Activated naive CD4-positive, alpha-beta T cell treated with anti-CD3 and anti-CD28 coated beads, Interleukin-2, amount 50 U/mL, for 24 hours (primary cell): Measurements from ENCODE around the gene NGDN.
"Not testable (repeated sequence)": the region's sequence is repeated elsewhere in the genome, so short reads cannot be mapped to it uniquely, and the experiment has no call there.

Experiments used
- H3K27ac Mint-ChIP-seq: one replicate; pipeline ENCODE4 v1.8.0; 2021; ENCODE audit warnings: mild to moderate bottlenecking, mixed read lengths
- H3K27me3 Mint-ChIP-seq: one replicate; pipeline ENCODE4 v1.8.0; 2021; ENCODE audit warnings: mixed read lengths
- H3K36me3 Mint-ChIP-seq: one replicate; pipeline ENCODE4 v1.8.0; 2021; ENCODE audit warnings: mixed read lengths
- H3K4me1 Mint-ChIP-seq: one replicate; pipeline ENCODE4 v1.8.0; 2021; ENCODE audit warnings: mixed read lengths
- H3K4me3 Mint-ChIP-seq: one replicate; pipeline ENCODE4 v1.8.0; 2021; ENCODE audit warnings: mild to moderate bottlenecking, mixed read lengths
- H3K9me3 Mint-ChIP-seq: one replicate; pipeline ENCODE4 v1.8.0; 2021; ENCODE audit warnings: mixed read lengths

The NGDN gene

DNA sequence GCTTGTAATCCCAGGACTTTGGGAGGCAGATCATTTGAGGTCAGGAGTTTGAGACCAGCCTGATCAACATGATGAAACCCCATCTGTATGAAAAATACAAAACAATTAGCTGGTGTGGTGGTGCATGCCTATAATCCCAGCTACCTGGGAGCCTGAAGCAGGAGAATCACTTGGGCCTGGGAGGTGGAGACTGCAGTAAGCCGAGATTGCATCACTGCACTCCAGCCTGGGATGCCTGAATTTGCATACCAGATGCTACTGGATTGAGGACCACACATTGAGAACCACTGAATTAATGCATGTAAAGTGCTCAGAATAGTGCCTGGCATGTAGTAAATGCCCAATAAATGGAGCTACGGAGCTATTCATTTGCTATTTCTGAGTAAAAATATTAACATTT is 19.1 kb upstream of the NGDN start:
- no peak overlapping the region for H3K4me3 Mint-ChIP-seq
- H3K36me3 Mint-ChIP-seq, result no peaks in the 10 kb centered on the region
- H3K27ac Mint-ChIP-seq, result no peak overlapping the region
- peaks cover 10% of the 10 kb centered on the region for H3K27me3 Mint-ChIP-seq
- no peaks in the 10 kb centered on the region for H3K9me3 Mint-ChIP-seq
- no peaks in the 10 kb centered on the region for H3K4me1 Mint-ChIP-seq

DNA sequence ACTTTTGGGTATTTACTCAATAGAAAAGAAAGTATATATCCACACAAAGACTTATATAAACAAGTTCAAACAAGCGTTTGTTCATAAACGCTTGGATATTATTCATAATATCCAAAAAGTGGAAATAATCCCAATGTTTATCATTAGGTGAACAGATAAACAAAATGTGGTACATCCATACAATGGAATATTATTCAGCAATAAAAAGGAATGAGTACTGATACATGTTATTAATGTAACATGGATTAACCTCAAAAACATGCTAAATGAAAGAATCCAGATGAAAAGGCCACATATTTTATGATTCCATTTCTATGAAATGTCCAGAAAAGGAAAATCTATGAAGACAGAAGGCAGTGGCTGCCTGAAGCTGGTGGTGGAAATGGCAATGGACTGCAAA is 17.3 kb upstream of the NGDN start:
- Mint-ChIP-seq H3K27ac (no peak overlapping the region), H3K36me3 (no peaks in the 10 kb centered on the region), H3K4me3 (no peak overlapping the region), H3K9me3 (no peaks in the 10 kb centered on the region), H3K4me1 (no peaks in the 10 kb centered on the region), H3K27me3 (peaks cover 17% of the 10 kb centered on the region)

DNA sequence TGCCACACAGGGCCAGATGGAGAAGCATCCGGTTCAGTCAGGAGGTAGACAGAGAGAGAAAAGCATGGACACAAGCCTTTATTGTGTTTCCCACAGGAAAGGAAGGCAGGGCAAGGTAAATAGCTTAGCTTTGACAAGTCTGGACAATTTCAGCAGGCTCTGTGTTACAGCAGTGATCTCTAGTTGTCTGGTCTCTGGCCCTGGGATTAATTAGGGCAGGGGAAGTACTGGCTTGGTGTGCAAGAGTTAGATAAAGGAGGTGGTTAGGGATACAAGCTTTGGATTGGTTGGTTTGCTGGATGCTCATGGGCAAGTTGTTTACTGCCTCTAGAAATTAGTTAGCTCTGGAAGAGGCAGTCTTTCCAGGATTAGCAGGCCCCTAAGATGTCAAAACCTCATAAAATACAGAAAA is 15.1 kb upstream of the NGDN start:
- no peaks in the 10 kb centered on the region for H3K4me1 Mint-ChIP-seq
- no peaks in the 10 kb centered on the region for H3K36me3 Mint-ChIP-seq
- H3K27me3 Mint-ChIP-seq, result peaks cover 19% of the 10 kb centered on the region
- no peaks in the 10 kb centered on the region for H3K9me3 Mint-ChIP-seq
- no peak overlapping the region for H3K27ac Mint-ChIP-seq
- no peak overlapping the region for H3K4me3 Mint-ChIP-seq

DNA sequence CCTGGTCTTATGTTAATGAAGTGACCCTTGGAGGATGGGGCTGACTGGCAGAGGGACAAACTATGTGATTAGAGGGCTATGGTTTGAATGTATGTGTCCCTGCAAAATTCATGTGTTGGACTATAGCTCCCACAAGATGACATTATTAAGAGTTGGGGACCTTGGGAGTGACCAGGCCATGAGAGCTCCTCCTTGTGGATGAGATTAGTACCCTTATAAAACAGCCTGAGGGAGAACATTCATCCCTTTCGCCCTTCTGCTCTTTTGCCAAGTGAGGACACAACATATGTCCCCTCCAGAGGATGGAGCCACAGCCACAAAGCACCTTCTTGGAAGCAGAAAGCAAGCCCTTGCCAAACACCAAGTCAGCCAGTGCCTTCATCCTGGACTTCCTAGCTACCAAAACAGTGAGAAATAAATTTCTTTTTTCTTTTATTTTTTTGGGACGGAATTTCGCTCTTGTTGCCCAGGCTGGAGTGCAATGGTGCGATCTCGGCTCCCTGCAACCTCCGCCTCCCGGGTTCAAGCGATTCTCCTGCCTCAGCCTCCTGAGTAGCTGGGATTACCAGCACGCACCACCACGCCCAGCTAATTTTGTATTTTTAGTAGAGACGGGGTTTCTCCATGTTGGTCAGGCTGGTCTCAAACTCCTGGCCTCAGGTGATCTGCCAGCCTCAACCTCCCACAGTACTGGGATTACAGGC is 12.5 kb upstream of the NGDN start:
- H3K9me3 Mint-ChIP-seq, H3K27ac Mint-ChIP-seq, H3K4me1 Mint-ChIP-seq, H3K4me3 Mint-ChIP-seq, H3K36me3 Mint-ChIP-seq: not testable (repeated sequence)
- peaks cover 23% of the 10 kb centered on the region for H3K27me3 Mint-ChIP-seq

DNA sequence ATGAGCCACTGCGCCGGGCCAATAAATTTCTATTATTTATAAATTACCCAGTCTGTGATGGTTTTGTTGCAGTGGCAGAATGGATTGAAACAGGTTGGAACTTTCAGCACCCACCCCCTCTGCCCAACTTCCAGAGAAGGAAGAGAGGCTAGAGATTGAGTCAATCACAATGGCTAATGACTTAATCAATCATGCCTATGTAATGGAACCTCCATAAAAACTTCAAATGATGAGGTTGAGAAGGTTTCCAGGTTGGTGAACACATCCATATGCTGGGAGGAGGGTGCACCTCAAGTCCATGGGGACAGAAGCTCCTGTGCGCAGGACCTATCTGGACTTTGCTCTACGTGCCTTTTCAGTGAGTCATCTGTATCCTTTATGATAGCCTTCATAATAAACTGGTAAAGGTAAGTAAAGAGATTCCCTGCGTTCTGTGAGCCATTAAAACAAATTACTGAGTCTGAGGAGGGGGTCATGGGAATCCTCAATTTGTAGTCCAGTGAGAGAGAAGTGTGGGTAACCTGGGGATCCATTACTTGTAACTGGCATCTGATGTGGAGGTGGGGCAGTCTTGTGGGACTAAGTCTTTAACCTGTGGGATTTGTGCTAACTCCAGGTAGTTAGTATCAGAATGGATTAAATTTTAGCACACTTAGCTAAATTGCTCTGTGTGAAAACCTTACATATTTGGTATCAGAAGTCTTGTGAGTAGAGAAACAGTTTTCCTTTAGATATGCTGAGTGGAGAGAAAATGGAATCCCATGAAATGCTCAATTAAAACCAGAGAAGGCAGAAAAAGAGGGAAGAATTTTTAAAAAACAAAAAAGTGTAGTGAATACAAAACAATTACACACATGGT is 11.7 kb upstream of the NGDN start:
- Mint-ChIP-seq H3K4me3 (no peak overlapping the region), H3K36me3 (no peaks in the 10 kb centered on the region), H3K4me1 (no peaks in the 10 kb centered on the region), H3K9me3 (no peaks in the 10 kb centered on the region), H3K27me3 (peaks cover 23% of the 10 kb centered on the region), H3K27ac (no peak overlapping the region)

DNA sequence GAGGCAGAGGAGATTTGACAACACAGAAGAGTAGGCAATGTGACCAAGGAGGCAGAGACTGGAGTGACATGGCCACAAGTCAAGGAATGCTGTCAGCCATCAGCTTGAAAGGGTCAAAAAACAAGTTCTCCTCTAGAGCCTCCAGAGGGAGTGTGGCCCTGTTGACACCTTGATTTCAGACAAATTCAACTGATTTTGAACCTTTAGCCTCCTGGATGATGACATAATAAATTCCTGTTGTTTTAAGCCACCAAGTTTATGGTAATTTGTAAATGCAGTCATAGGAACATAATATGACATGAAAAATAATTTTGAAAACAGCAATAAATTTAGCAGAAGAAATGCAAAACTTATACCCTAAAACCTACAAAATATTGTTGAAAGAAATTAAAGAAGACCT is 8.5 kb upstream of the NGDN start:
- Mint-ChIP-seq H3K4me3 (no peak overlapping the region), H3K27me3 (peaks cover 10% of the 10 kb centered on the region), H3K27ac (no peak overlapping the region), H3K36me3 (no peaks in the 10 kb centered on the region), H3K4me1 (no peaks in the 10 kb centered on the region), H3K9me3 (no peaks in the 10 kb centered on the region)

DNA sequence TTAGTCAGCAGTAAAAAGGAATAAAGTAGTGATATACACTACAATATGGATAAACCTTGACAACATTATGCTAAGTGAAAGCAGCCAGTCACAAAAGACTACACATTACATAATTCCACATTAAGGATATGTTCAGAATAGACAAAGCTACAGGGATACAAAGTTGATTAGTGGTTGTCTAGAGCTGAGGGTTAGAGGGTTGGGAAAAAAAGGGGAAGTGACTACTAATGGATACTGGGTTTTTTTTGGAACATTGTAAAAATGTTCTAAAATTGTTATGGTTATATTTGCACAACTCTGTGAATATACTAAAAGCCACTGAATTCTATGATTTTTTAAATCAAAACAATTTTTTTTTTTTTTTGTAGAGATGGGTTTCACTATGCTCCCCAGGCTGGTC is 4.8 kb upstream of the NGDN start:
- Mint-ChIP-seq H3K9me3 (no peaks in the 10 kb centered on the region), H3K4me1 (no peaks in the 10 kb centered on the region), H3K36me3 (no peaks in the 10 kb centered on the region), H3K27ac (no peak overlapping the region), H3K4me3 (no peak overlapping the region), H3K27me3 (peaks cover 3% of the 10 kb centered on the region)

DNA sequence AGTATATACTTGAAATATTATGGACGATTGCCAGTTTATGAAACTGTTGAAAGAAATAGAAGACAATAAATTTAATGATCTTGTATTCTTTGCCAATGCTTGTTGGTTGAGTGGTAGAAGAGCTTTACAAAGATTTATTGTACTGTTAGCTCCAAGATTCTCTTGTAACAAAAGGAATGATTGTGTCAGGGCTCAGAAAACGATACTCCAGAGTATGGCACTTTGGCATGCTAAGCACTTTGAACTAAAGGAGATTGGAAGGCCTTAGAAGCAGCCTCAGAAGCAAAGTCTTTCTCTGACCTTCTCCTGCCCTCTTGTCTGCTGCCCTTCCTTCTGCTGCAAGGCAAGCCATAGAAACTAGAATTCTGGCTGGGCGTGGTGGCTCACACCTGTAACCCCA is 4.2 kb upstream of the NGDN start:
- Mint-ChIP-seq H3K4me3 (no peak overlapping the region), H3K9me3 (no peaks in the 10 kb centered on the region), H3K4me1 (peaks cover 2% of the 10 kb centered on the region), H3K27ac (no peak overlapping the region), H3K36me3 (no peaks in the 10 kb centered on the region), H3K27me3 (no peaks in the 10 kb centered on the region)

DNA sequence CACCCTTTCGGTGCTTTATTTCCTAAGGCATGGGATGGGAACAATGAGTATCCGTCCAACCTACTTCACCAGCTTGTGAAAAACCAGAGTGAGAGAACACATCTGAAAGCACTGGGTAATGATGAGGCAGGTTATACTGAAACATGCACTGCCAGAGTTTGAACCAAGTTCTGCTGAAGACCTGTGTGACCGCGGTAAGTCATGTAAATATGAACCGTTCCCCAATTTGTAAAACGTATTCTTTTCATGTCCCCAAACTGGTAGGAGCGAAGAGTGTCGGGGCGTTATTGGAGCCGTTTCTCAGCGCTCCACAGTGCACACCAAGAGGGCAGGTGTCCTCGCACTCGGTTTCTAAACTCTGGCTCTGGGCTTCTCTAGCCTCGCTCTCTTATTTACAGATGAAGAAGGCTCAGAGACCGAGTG is 788 bp upstream of the NGDN start:
- H3K27me3 Mint-ChIP-seq, result no peaks in the 10 kb centered on the region
- H3K4me3 Mint-ChIP-seq, result no peak overlapping the region
- no peak overlapping the region for H3K27ac Mint-ChIP-seq
- H3K36me3 Mint-ChIP-seq, result peaks cover 5% of the 10 kb centered on the region
- H3K9me3 Mint-ChIP-seq, result no peaks in the 10 kb centered on the region
- H3K4me1 Mint-ChIP-seq, result peaks cover 12% of the 10 kb centered on the region

DNA sequence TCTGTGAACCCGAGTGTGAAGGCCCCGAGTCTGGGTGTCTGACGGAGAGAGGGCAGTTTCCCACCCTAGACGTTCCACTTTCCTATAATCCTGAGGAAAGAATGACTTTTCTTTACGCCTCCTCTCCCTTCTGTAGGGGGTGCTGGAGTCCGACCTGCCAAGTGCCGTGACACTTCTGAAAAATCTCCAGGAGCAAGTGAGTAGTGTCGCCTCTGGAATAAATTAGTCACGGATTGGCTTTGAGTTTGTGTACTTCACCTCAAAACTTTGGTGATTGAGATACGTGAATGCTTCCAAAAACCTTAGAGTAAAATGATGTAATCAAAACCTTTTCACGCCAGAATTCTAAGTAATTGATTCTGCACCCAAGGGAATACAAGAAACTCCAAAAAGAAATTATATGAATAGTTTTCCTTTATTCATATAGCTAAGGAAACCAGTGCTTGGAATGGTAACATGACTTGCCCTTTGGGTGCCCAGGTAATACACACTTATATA is 452 bp downstream of the NGDN start:
- Mint-ChIP-seq H3K4me3 (no peak overlapping the region), H3K9me3 (no peaks in the 10 kb centered on the region), H3K27ac (peak overlapping the region; percentile 23), H3K4me1 (peaks cover 12% of the 10 kb centered on the region), H3K36me3 (peaks cover 7% of the 10 kb centered on the region), H3K27me3 (no peaks in the 10 kb centered on the region)

DNA sequence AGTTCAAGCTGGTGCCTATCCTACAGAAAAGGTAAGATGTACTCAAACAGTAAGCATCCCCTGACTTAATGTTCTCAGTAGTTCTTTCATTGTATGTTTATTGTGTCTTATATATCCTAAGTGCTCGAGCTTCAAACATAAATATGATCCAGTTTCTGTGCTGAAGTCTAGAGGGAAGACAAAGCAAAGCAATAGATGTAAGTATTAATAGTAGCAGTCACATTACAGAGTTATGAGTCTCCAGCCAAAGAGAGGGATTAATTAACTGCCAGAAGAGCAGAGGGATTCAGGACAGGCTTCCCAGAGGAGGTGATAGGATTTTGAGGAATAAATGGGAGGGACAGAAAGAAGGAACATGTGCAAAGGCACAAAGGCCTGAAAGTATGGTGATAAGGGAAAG is 1.4 kb downstream of the NGDN start:
- peak overlapping the region; percentile 61 for H3K27ac Mint-ChIP-seq
- H3K27me3 Mint-ChIP-seq, result no peaks in the 10 kb centered on the region
- H3K9me3 Mint-ChIP-seq, result no peaks in the 10 kb centered on the region
- H3K4me1 Mint-ChIP-seq, result peaks cover 12% of the 10 kb centered on the region
- no peak overlapping the region for H3K4me3 Mint-ChIP-seq
- H3K36me3 Mint-ChIP-seq, result peaks cover 9% of the 10 kb centered on the region

DNA sequence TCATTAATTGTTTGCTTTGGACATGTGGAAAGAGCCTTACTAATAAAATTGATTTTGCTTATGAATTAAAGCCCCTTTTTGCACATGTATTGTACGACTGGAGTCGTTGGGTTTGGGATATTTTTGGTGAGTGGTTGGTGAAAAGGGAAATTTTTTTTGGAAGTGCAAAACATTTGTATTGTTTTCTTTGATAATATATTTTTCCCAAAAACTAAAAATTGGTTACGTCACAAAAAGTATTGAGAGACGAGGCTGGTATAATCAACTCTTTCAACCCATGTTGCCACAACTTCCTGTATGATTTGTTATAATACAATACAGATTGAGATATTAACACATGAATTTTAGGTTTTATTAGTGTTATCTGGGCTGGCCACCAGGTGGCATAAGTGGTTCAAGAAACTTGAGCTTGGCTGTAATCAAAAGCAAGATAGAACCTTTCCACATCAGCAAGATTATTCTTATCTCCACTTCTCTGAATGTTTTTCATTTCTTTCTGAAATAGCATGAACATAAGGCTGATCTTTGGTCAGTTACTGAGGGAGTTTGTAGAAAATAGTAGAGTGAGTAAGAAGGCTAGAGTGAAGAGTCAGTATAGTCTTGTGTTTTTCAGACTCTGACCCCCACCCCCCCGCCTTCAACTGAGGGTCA is 8.7 kb downstream of the NGDN start:
- Mint-ChIP-seq H3K36me3 (peaks cover 24% of the 10 kb centered on the region), H3K27ac (no peak overlapping the region), H3K4me1 (peaks cover 15% of the 10 kb centered on the region), H3K27me3 (no peaks in the 10 kb centered on the region), H3K4me3 (no peak overlapping the region), H3K9me3 (no peaks in the 10 kb centered on the region)

DNA sequence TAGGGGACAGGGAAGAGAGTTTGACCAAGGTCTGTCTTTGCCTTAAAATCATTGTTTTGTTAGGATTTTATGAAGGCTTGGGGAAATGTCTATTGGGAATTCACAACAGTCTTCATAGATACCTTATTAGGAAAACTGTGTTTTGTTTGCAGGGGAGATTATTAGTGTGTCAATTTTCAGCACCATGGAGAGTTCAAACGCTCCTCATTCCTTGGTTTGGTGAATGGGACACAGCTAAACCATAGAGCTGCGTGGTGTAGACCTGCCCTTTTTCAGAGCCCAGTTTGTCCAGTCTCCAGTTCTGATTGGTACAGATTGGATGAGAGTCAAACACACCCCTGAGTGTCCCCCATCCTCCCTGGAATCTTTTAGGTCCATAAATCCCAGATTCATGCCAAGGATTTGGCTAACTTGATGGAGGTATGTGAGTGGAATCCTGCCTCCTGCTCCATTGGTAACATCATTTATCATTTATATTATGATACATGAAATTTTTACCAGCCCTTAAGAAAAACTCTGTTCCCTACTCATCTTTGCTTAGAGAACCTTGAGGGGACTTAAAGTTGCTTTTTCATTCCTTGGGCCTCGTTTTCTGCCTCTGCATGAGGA is 12.0 kb downstream of the NGDN start:
- Mint-ChIP-seq H3K9me3 (no peaks in the 10 kb centered on the region), H3K36me3 (peaks cover 17% of the 10 kb centered on the region), H3K27ac (peak overlapping the region; percentile 57), H3K4me1 (peaks cover 15% of the 10 kb centered on the region), H3K27me3 (no peaks in the 10 kb centered on the region), H3K4me3 (no peak overlapping the region)

DNA sequence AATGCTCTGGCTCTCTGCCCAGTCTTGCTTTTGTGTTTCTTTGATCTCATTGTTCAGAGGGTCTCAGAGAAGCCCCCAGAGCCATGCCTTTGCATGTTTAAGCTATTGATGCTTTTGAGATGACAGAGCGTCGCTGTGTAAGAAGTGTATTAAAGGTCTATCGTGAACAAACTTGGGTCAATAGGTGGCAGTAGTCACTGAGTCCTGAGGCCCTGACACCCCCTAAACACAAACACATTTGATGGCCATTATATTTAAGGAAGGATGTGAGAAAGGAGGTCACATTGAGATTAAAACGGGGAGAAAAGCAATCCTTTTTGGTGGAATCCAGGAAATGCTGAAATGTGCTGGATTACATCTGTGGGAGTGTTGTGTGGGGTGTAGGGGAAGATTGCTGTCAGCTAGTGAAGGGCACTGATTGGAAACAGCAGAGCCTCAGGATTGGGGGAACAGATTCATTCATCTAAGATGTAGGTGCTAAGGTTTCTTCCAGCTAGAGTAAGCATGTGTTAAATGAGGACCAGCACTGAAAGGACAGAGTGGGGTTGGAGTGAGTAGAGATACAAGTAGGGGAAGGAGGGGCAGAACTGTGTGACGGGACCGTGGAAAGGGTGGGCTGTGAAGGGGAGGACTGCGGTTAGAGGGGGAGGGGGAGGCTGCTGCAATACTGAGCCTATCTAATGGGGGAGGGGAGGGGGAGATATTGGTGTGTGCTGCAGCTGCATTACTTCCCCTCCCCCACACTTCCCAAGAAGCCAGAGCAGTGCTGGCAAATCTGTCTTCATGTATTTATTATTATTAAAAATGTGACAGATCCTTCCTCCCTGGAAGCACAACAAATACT is 12.7 kb downstream of the NGDN start:
- H3K4me1 Mint-ChIP-seq, result peaks cover 12% of the 10 kb centered on the region
- no peak overlapping the region for H3K4me3 Mint-ChIP-seq
- no peaks in the 10 kb centered on the region for H3K9me3 Mint-ChIP-seq
- H3K36me3 Mint-ChIP-seq, result peaks cover 17% of the 10 kb centered on the region
- H3K27me3 Mint-ChIP-seq, result no peaks in the 10 kb centered on the region
- H3K27ac Mint-ChIP-seq, result peak overlapping the region; percentile 57

DNA sequence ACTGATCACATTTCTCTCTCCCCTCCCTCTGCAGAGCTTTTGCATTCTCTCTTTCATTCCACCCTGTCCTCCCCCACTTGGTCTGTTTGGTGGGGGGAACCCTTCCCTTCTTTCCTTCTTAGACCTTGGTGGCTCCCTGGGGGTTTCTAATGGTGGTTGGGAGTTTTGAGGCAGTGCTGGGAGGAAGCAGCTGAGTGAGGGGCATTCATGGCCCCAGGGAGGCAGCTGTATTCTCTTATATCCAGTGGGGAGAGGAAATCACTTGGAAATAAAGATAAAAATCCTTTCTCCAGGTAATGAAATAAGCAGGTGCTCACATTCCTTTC is 13.3 kb downstream of the NGDN start:
- H3K9me3 Mint-ChIP-seq, result no peaks in the 10 kb centered on the region
- no peak overlapping the region for H3K4me3 Mint-ChIP-seq
- no peaks in the 10 kb centered on the region for H3K27me3 Mint-ChIP-seq
- peaks cover 8% of the 10 kb centered on the region for H3K4me1 Mint-ChIP-seq
- peaks cover 16% of the 10 kb centered on the region for H3K36me3 Mint-ChIP-seq
- no peak overlapping the region for H3K27ac Mint-ChIP-seq
